Activated B cell treated with CpG ODN at 0.5 μM for 24 hours (primary cell): ENCODE results near the gene HMOX2. TPM values are rescaled to one million over a fixed set of nuclear protein-coding genes. Genes with fewer than 3 reads are reported as not detected.

Source experiments
- ATAC-seq: fragments of 200-7000 bp; cut with Tn5 transposase; one replicate; pipeline ENCODE4 v1.10.0; 2021; ENCODE audit warnings: low read depth, mild to moderate bottlenecking, moderate library complexity
- CTCF ChIA-PET: fragments of 350-600 bp; sonication (Branson Sonifier 250); formaldehyde crosslinking; loops from one replicate; lab custom pipeline; 2021; ENCODE audit warnings: antibody characterized with exemption; lab: Charles Lee
- POLR2A ChIA-PET: fragments of 350-600 bp; sonication (Branson Sonifier 250); formaldehyde crosslinking; loops from one replicate; lab custom pipeline; 2021; ENCODE audit warnings: antibody characterized with exemption; lab: Charles Lee
- DNase-seq: peaks from one replicate; pipeline ENCODE4 v3.0.0; 2022
- H3K27ac Mint-ChIP-seq: one replicate; pipeline ENCODE4 v1.8.0; 2020; ENCODE audit warnings: mixed read lengths
- H3K27me3 Mint-ChIP-seq: one replicate; pipeline ENCODE4 v1.8.0; 2021; ENCODE audit warnings: mixed read lengths
- H3K36me3 Mint-ChIP-seq: one replicate; pipeline ENCODE4 v1.8.0; 2021; ENCODE audit warnings: low read depth, mixed read lengths
- H3K4me1 Mint-ChIP-seq: one replicate; pipeline ENCODE4 v1.8.0; 2021; ENCODE audit warnings: mixed read lengths
- H3K4me3 Mint-ChIP-seq: one replicate; pipeline ENCODE4 v1.8.0; 2020; ENCODE audit warnings: mild to moderate bottlenecking, mixed read lengths
- H3K9me3 Mint-ChIP-seq: one replicate; pipeline ENCODE4 v1.8.0; 2020; ENCODE audit warnings: mixed read lengths
- CTCF ChIP-seq: fragments of 200-600 bp; IDR thresholded peaks from one replicate; pipeline ENCODE4 v1.8.0; 2022; ENCODE audit warnings: antibody characterized with exemption, mild to moderate bottlenecking
- intact Hi-C: fragments of 100-400 bp; cut with micrococcal nuclease; formaldehyde crosslinking; loops from one replicate; pipeline ENCODE4 v1.15.1; 2024
- total RNA-seq: library from RNA; stranded (reverse); gene quantifications from 2 replicates; pipeline ENCODE4 v1.2.3, GENCODE V29; 2022

Gene HMOX2
- total RNA-seq, 1 donor from 2014 or later, result 32.1 TPM

DNA sequence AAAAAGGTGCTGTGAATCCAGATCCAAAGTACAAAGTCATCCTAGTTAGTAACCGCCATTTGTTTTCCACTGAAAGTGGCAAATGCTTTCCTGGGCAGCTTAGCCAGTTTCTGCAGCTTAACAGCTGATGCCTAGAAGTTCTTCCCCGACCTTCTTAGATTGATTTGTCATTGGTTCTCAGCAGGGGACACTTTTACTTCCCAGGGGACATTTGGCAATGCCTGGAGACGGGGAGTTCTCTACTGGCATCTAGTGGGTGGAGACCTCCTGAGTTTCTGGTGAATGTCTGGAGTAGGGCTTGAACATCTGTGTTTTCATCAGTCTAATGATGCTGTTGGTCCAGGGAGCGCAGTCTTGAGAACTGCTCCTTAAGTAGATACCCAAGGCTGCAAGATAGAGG, 43.0 kb upstream of the HMOX2 start:
- H3K4me3 Mint-ChIP-seq, result no peak overlapping the region
- H3K27me3 Mint-ChIP-seq, result no peaks in the 10 kb centered on the region
- ChIA-PET CTCF (interaction anchor here (1.0 kb wide), 1 partner anchor 67 kb away, joined by 3 read pairs; no protein-coding TSS in a partner anchor), POLR2A (no interaction called here)
- DNase-seq, result no peak
- peaks cover 66% of the 10 kb centered on the region for H3K36me3 Mint-ChIP-seq
- H3K9me3 Mint-ChIP-seq, result no peaks in the 10 kb centered on the region
- no peak overlapping the region for H3K27ac Mint-ChIP-seq
- no peak for ATAC-seq
- peaks cover 6% of the 10 kb centered on the region for H3K4me1 Mint-ChIP-seq
- intact Hi-C loops, result no loop called here
- no peak for TF ChIP-seq CTCF

GRCh38 chr16:4433914-4434787, 42.0 kb upstream of the HMOX2 start:
- CTCF ChIA-PET, result interaction anchor here (1.0 kb wide), 1 partner anchor 66 kb away, joined by 3 read pairs; no protein-coding TSS in a partner anchor
- H3K36me3 Mint-ChIP-seq, result peaks cover 67% of the 10 kb centered on the region
- H3K4me1 Mint-ChIP-seq, result peaks cover 3% of the 10 kb centered on the region
- ATAC-seq (no peak), DNase-seq (no peak)
- H3K27ac Mint-ChIP-seq, result no peak overlapping the region
- no peaks in the 10 kb centered on the region for H3K27me3 Mint-ChIP-seq
- no peaks in the 10 kb centered on the region for H3K9me3 Mint-ChIP-seq
- intact Hi-C loops, result no loop called here
- TF ChIP-seq CTCF, result no peak
- POLR2A ChIA-PET, result interaction anchor here (0.7 kb wide), 1 partner anchor 146 kb away, joined by 13 read pairs; no protein-coding TSS in a partner anchor
- no peak overlapping the region for H3K4me3 Mint-ChIP-seq

DNA sequence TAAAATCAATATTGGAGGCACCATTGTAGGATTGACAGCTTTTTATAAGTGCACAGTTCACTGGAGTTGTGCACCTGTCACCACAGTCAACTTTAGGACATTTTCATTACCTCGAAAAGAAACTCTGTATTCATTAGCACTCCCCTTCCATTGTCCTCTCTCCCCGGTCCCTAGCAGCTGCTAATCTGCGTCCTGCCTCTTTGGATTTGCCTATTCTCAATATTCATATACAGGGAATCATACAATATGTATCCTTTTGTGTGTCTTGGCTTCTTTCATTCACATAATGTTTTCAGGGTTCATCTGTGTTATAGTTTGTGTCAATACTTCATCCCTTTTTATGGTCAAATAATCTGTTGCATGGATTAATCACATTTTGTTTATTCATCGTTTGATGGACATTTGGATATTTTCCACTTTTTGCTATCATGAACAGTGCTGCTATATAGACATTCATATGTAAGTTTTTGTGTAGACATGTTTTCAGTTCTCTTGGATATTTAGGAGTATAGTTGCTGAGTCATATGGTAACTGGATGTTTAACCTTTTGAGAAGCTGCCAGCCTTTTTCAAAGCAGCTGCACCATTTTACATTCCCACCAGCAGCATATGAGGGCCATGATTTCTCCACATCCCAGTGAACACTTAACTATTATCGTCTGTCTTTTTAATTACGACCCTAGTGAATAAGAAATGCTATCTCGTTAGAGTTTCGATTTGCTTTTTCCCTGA, 40.7 kb upstream of the HMOX2 start:
- DNase-seq (no peak), ATAC-seq (no peak)
- no peak overlapping the region for H3K27ac Mint-ChIP-seq
- H3K36me3 Mint-ChIP-seq, result peaks cover 69% of the 10 kb centered on the region
- POLR2A ChIA-PET, result no interaction called here
- H3K4me1 Mint-ChIP-seq, result peaks cover 3% of the 10 kb centered on the region
- no peaks in the 10 kb centered on the region for H3K27me3 Mint-ChIP-seq
- CTCF ChIA-PET, result no interaction called here
- no peak overlapping the region for H3K4me3 Mint-ChIP-seq
- no peaks in the 10 kb centered on the region for H3K9me3 Mint-ChIP-seq
- TF ChIP-seq CTCF, result no peak
- intact Hi-C loops, result no loop called here

GRCh38 chr16:4437366-4437765, 38.8 kb upstream of the HMOX2 start:
- CTCF ChIA-PET, result no interaction called here
- POLR2A ChIA-PET, result no interaction called here
- Mint-ChIP-seq H3K27ac (no peak overlapping the region), H3K27me3 (no peaks in the 10 kb centered on the region), H3K36me3 (peaks cover 78% of the 10 kb centered on the region), H3K4me1 (no peaks in the 10 kb centered on the region), H3K9me3 (no peaks in the 10 kb centered on the region), H3K4me3 (no peak overlapping the region)
- TF ChIP-seq CTCF, result no peak
- DNase-seq, result no peak
- ATAC-seq, result no peak
- intact Hi-C loops, result no loop called here

- H3K9me3 Mint-ChIP-seq, result no peaks in the 10 kb centered on the region
- POLR2A ChIA-PET, result no interaction called here
- intact Hi-C loops, result no loop called here
- DNase-seq (no peak), ATAC-seq (no peak)
- H3K27ac Mint-ChIP-seq, result no peak overlapping the region
- H3K27me3 Mint-ChIP-seq, result no peaks in the 10 kb centered on the region
- no peaks in the 10 kb centered on the region for H3K4me1 Mint-ChIP-seq
- CTCF ChIA-PET, result no interaction called here
- TF ChIP-seq CTCF, result no peak
- H3K4me3 Mint-ChIP-seq, result no peak overlapping the region
- peaks cover 84% of the 10 kb centered on the region for H3K36me3 Mint-ChIP-seq
Measured at GRCh38 chr16:4442371-4442770, 33.8 kb upstream of the HMOX2 start.
